Measurements from ENCODE around the gene LRBA.
"Not testable (repeated sequence)": the region's sequence is repeated elsewhere in the genome, so short reads cannot be mapped to it uniquely, and the experiment has no call there.

LRBA gene

GRCh38 chr4:150938417-150938816 is 76.7 kb downstream of the LRBA start:
- no peak for DNase-seq

DNA sequence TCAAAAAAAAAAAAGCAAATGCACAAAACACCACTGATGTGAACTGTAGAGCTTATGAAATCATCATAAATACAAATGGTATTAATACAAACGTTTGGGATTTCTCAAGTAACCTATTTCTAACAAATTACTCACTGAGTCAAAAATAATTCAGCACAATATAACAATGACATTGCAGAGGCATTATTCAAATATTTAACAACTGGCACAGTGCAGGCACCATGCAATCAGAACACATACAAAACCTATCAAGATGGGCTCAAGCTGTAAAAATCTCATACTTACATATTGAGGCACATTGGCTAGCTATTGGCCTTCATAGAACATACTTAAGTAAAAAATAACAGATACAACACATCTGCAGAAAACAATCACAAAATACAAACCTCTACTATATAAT is 81.1 kb downstream of the LRBA start:
- no peak for DNase-seq

GRCh38 chr4:150931796-150932195 is 83.3 kb downstream of the LRBA start:
- no peak for DNase-seq

DNA sequence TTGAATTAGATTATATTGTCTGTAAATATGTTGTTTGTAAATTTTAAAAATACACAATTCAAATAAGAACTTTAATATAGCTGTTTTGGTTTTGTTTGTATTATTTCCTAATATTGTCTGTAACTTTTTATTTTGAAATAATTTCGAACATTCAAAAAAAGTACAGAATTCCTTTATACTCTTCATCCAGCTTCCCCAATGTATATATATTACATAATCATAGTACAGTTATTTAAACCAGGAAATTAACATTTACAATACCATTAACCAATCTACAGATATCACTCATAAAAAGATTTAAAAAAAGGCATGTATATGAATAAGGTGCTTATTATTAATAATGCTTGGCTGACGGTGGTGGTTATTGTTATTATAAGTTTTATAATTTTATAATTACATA is 84.1 kb downstream of the LRBA start:
- no peak for DNase-seq

GRCh38 chr4:150923945-150924344 is 91.1 kb downstream of the LRBA start:
- DNase-seq: no peak

GRCh38 chr4:150921486-150921885 is 93.6 kb downstream of the LRBA start:
- DNase-seq: not testable (repeated sequence)

DNA sequence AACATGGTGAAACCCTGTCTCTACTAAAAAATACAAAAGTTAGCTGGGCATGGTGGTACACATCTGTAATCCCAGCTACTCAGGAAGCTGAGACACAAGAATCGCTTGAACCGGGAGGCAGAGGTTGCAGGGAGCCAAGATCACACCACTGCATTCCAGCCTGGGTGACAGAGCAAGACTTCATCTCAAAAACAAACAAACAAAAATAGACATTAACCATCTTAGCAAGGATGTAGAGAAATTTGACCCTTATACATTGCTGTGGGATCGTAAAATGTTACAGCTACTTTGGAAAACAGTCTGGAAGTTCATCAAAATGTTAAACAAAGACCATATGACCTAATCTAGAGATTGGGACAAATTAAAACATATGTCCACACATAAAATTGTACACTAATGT is 96.5 kb downstream of the LRBA start:
- DNase-seq: not testable (repeated sequence)

- DNase-seq: no peak
Observed at GRCh38 chr4:150911326-150911725, 103.8 kb downstream of the LRBA start.

DNA sequence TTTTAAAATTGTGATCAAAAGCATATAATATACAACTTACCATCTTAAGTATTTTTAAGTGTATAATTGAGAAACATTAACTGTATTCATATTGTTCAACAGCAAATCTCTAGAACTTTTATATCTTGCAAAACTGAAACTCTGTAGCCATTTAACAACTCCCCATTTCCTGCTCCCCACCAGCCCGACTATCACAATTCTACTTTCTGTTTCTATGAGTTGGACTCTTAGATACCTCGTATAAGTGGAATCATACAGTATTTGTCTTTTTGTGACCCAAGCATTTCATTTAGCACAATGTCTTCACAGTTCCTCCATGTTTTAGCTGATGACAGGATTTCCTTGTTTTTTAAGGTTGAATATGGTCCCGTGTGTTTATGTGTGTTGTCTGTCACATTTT is 106.0 kb downstream of the LRBA start:
- DNase-seq: no peak

DNA sequence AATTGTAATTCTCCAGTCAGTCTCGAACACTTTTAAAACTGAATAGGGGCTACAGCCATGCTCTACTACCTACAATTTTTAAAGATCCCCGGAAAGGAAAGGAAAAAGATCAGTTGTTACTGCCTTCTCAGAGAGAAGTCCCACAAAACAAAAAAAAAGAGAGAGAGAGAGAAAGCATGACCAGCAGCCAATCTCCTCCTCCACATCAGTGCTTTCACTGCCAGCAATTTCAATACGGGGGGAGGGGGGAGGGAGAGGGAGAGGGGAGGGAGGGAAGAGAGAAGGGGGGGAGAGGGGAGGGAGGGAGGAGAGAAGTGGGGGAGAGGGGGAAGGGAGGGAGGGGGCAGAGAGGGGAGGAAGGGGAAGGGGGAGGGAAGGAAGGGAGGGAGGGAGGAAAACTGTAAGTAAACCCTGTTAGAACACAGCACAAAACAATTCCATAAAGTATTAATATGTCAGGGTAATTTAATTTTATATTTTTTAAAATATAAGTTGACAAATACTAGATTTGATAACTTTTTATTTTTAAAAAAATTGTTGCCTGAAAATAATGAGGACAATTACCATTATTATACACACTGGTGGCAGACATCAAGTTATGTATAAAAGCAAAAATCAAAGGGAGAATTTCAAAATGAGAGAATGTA is 108.0 kb downstream of the LRBA start:
- DNase-seq: no peak

GRCh38 chr4:150904671-150905070 is 110.4 kb downstream of the LRBA start:
- no peak for DNase-seq

GRCh38 chr4:150903603-150904002 is 111.5 kb downstream of the LRBA start:
- DNase-seq: no peak

- no peak for DNase-seq
Observed at GRCh38 chr4:150896497-150896896, 118.6 kb downstream of the LRBA start.

GRCh38 chr4:150890246-150890645 is 124.8 kb downstream of the LRBA start:
- DNase-seq: no peak

GRCh38 chr4:150889306-150889705 is 125.8 kb downstream of the LRBA start:
- no peak for DNase-seq

- DNase-seq: no peak
Observed at GRCh38 chr4:150888625-150889024, 126.5 kb downstream of the LRBA start.

DNA sequence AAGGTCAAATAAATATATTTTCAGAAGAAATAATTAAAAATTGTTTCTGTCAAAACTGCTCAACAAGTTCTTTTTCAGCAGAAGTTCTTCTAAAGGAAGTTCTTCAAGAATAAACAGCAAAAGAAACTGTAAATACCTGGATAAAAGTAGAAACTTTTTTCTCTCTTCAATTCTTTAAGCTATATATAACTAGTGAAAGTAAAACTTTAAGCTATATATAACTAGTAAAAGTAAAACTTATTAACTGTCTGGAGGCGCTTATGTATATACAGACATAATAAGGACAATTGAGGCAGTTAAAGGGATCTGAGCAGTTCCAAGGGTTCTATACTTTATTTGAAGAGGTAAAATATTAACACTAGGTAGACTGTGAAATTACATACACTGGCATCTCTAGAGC is 126.9 kb downstream of the LRBA start:
- no peak for DNase-seq

DNA sequence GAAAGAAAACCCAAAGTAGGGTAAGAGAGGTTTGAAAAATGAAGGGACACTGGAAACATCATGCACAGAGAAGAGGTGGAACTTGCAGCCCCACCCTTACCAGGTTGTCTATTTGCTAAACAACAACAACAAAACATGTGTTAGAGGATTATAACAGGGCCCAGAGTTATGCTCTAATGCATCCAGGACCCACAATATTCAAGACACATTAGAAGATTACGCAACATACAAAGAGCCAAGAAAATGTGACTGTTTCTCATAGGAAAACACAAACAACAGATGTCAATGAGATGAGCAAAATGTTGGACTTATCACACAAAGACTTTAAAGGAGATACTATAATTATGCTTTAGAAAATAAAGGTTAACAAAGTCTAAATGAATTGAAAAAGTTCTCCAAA is 128.5 kb downstream of the LRBA start:
- no peak for DNase-seq

- DNase-seq: no peak
Observed at GRCh38 chr4:150884625-150885024, 130.5 kb downstream of the LRBA start.

DNA sequence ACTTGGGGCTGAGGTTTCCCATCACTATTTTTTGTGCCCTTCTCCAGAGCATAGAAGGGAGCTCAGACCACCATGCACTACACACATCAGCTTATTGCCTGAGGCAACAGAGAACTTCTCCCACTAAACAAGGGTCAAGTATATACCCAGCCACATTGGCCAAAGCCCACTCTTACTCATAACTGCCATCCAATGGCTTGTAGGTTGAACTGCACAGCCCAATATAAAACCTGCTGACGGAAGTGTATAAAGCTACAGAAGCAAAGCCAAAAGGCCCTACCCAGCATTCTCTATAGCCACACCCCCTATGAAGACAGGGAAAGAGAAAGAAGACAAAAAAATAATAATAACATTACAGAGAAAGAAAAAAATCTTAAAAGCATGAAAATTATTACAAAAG is 139.7 kb downstream of the LRBA start:
- no peak for DNase-seq

GRCh38 chr4:150874338-150875226 is 140.5 kb downstream of the LRBA start:
- DNase-seq: no peak

DNA sequence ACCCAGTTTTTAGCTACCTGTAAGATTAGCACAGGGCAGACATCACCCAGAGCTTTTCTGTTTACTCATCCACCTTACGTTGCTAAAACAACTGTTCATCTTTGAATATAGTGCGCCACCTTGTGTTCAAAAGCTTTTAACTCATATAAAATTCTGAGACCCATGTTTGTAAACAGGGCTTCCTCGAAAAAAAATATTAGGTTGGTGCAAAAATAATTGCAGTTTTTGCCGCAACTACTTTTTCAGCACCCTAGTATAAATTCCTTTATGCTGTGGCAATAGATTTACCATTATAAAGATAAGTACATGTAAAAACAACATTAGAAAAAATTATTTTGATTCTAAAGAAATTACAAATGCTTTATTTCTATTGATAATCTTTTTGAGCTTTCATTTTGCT is 147.9 kb downstream of the LRBA start:
- DNase-seq: no peak

GRCh38 chr4:150863456-150863855 is 151.6 kb downstream of the LRBA start:
- no peak for DNase-seq

GRCh38 chr4:150862829-150863228 is 152.3 kb downstream of the LRBA start:
- DNase-seq: no peak

DNA sequence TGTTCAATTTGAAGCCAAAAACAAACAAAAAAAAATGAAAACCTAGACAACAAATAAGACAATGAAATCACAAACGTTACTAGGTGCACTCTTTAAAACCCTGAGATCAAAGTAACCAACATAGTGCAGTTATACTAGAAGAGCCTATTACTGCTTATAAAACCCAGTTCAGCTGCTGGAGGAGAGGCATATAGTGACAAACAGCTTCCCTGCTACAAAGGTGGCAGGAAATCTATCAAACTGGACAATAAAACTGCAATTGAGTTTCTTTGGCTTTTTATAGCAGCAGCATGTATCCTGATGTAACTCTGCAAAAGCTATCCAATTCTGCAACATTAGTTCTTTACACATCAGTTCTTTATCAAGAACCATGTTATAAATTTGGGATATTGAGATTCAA is 155.6 kb downstream of the LRBA start:
- DNase-seq: no peak
